Omental fat pad (tissue), 4 donors: Measurements from ENCODE around the gene BLCAP. TPM values are rescaled to one million over a fixed set of nuclear protein-coding genes. Genes with fewer than 3 reads are reported as not detected.
"Not testable (repeated sequence)": the region's sequence is repeated elsewhere in the genome, so short reads cannot be mapped to it uniquely, and the experiment has no call there.

ENCODE experiments used
- ATAC-seq: fragments of 150-250 bp; one replicate; pipeline ENCODE4 v1.9.1; 2016; ENCODE audit warnings: mild to moderate bottlenecking, moderate library complexity; ENCODE audit not compliant: low FRiP score
- DNase-seq: peaks from one replicate; pipeline ENCODE4 v3.0.0-alpha.2; 2019; ENCODE audit warnings: low spot score
- CTCF ChIP-seq, 3 donors: fragments of 450-650 bp; IDR thresholded peaks; one replicate each; pipeline ENCODE4 v1.5.1; 2016 to 2017; ENCODE audit warnings: antibody characterized with exemption in 3 of 3, mild to moderate bottlenecking in 3 of 3, moderate library complexity in 2 of 3
- total RNA-seq, 4 donors: library from RNA; depleted of rRNA; stranded (reverse); fragments of >200 nt; gene quantifications; one replicate each; pipeline ENCODE4 v1.1.0, GENCODE V29; 2016

BLCAP gene
- 100 to 1,000 TPM in 2 of 4 donors, 10 to 100 TPM in 2; 58.6 to 197 (median 82.1) TPM for total RNA-seq

GRCh38 chr20:37527638-37528445 is at the start of gene BLCAP:
Gene BLCAP, minus strand, starts transcription at chr20:37527876. Its CDS starts 8,702 bp downstream, at chr20:37519174.
- DNase-seq = peak; percentile 89
- peak; percentile 89 for ATAC-seq
- no peak for TF ChIP-seq CTCF (IDR thresholded peaks at IDR 0.05)

GRCh38 chr20:37577436-37577835 is 49.8 kb upstream of the BLCAP start:
- ATAC-seq, DNase-seq: not testable (repeated sequence)

- TF ChIP-seq CTCF (IDR thresholded peaks at IDR 0.05) = no peak
- DNase-seq (no peak), ATAC-seq (no peak)
These were observed 49.2 kb upstream of the BLCAP start for GRCh38 chr20:37576911-37577310.

GRCh38 chr20:37575884-37576283 is 48.2 kb upstream of the BLCAP start:
- no peak for ATAC-seq
- TF ChIP-seq CTCF (IDR thresholded peaks at IDR 0.05) = no peak
- DNase-seq = no peak

- no peak for ATAC-seq
- DNase-seq = no peak
- no peak for TF ChIP-seq CTCF (IDR thresholded peaks at IDR 0.05)
These were observed 46.7 kb upstream of the BLCAP start for GRCh38 chr20:37574199-37574890.

- DNase-seq = no peak
- no peak for TF ChIP-seq CTCF (IDR thresholded peaks at IDR 0.05)
- ATAC-seq = no peak
These were observed 46.0 kb upstream of the BLCAP start for GRCh38 chr20:37573626-37574198.

- ATAC-seq = no peak
- no peak for TF ChIP-seq CTCF (IDR thresholded peaks at IDR 0.05)
- no peak for DNase-seq
These were observed 43.4 kb upstream of the BLCAP start for GRCh38 chr20:37571033-37571432.
